Stimulated activated CD4-positive, alpha-beta T cell treated with anti-CD3 and anti-CD28 coated beads, Interleukin-4, amount 100 ng/mL, for 4 hours (primary cell): Measurements from ENCODE around the gene KRT6B.
"Not testable (repeated sequence)": the region's sequence is repeated elsewhere in the genome, so short reads cannot be mapped to it uniquely, and the experiment has no call there.

Experiments used
- DNase-seq, 2 experiments: peaks; one replicate each; pipeline ENCODE4 v3.0.0-alpha.2; 2020

KRT6B gene

GRCh38 chr12:52410589-52411248 lies 41.2 kb downstream of the KRT6B start:
- not testable (repeated sequence) for DNase-seq

- DNase-seq = no peak
These were observed 44.0 kb downstream of the KRT6B start for GRCh38 chr12:52407918-52408317.

GRCh38 chr12:52405922-52406385 lies 46.0 kb downstream of the KRT6B start, which contains the start of gene KRT82:
TSS of gene KRT82 (minus strand) at chr12:52406335. CDS start at chr12:52406277, 58 bp downstream.
- no peak for DNase-seq

- no peak for DNase-seq
These were observed 47.0 kb downstream of the KRT6B start for GRCh38 chr12:52404951-52405350.

GRCh38 chr12:52403561-52403960 lies 48.4 kb downstream of the KRT6B start:
- no peak for DNase-seq

GRCh38 chr12:52402873-52403540 lies 48.9 kb downstream of the KRT6B start:
- no peak for DNase-seq

GRCh38 chr12:52402377-52402776 lies 49.6 kb downstream of the KRT6B start:
- no peak for DNase-seq

- no peak for DNase-seq
These were observed 50.0 kb downstream of the KRT6B start for GRCh38 chr12:52401926-52402325.

GRCh38 chr12:52401526-52401925 lies 50.4 kb downstream of the KRT6B start:
- no peak for DNase-seq

- DNase-seq = no peak
These were observed 51.0 kb downstream of the KRT6B start for GRCh38 chr12:52400906-52401305.

- DNase-seq = no peak
These were observed 52.2 kb downstream of the KRT6B start for GRCh38 chr12:52399756-52400155.

- no peak for DNase-seq
These were observed 53.8 kb downstream of the KRT6B start for GRCh38 chr12:52398176-52398575.

GRCh38 chr12:52396656-52397055 lies 55.3 kb downstream of the KRT6B start:
- no peak for DNase-seq
